Muscle of leg (tissue), 11 donors: ENCODE measurements around the gene LRRC15. TPM values are rescaled to one million over a fixed set of nuclear protein-coding genes. Genes with fewer than 3 reads are reported as not detected.

ENCODE experiments used
- DNase-seq: peaks from one replicate; pipeline ENCODE4 v3.0.0; 2013
- H3K27ac ChIP-seq: one replicate; pipeline ENCODE4 v1.5.1; 2013; ENCODE audit warnings: mild to moderate bottlenecking, low read length, control low read depth
- H3K27me3 ChIP-seq: one replicate; pipeline ENCODE4 v1.6.1; 2013; ENCODE audit warnings: low read length; ENCODE audit not compliant: control insufficient read depth, insufficient read depth
- H3K36me3 ChIP-seq: one replicate; pipeline ENCODE4 v1.6.1; 2013; ENCODE audit warnings: low read length; ENCODE audit not compliant: control insufficient read depth, insufficient read depth
- H3K4me1 ChIP-seq: one replicate; pipeline ENCODE4 v1.6.1; 2013; ENCODE audit warnings: low read length; ENCODE audit not compliant: control insufficient read depth, insufficient read depth
- H3K4me3 ChIP-seq: one replicate; pipeline ENCODE4 v1.5.1; 2013; ENCODE audit warnings: low read length, control low read depth
- H3K9me3 ChIP-seq: replicated peaks from 2 replicates; pipeline ENCODE4 v1.6.1; 2013; ENCODE audit warnings: low read depth, low read length; ENCODE audit not compliant: control insufficient read depth
- WGBS: methylation state at CpG from one replicate; pipeline ENCODE4 v1.1.5; 2013; ENCODE audit warnings: missing lambda C conversion rate; ENCODE audit not compliant: insufficient coverage; 5-methylcytosine and 5-hydroxymethylcytosine counted together
- polyA plus RNA-seq, 8 donors: library from polyadenylated mRNA; unstranded; fragments of 120-200 nt; gene quantifications; one replicate each; pipeline versions ENCODE4 v1.2.1 to v1.2.3, GENCODE V29; 2013; ENCODE audit warnings: inconsistent platforms in 1 of 8, low replicate concordance in 1 of 8; ENCODE audit not compliant: insufficient read length in 8 of 8, insufficient read depth in 1 of 8
- total RNA-seq: library from RNA; stranded (reverse); fragments of 120-200 nt; gene quantifications from one replicate; pipeline ENCODE4 v1.2.4, GENCODE V29; 2013

Gene LRRC15
- total and polyA plus RNA-seq, 9 donors: 0.23 to 1.7 (median 0.61) TPM

- no peaks in the 10 kb centered on the region for H3K4me1 ChIP-seq
- 62% methylated on average over 7 of the region's 9 CpGs for WGBS
- no peaks in the 10 kb centered on the region for H3K36me3 ChIP-seq
- H3K27me3 ChIP-seq: peaks cover 31% of the 10 kb centered on the region
- no peak overlapping the region for H3K4me3 ChIP-seq
- H3K9me3 ChIP-seq: no peaks in the 10 kb centered on the region
- DNase-seq: no peak
- H3K27ac ChIP-seq: no peak overlapping the region
These were observed 30.2 kb downstream of the LRRC15 start for GRCh38 chr3:194339356-194339755.

- Histone ChIP-seq H3K4me1 (peaks cover 5% of the 10 kb centered on the region), H3K36me3 (no peaks in the 10 kb centered on the region), H3K27ac (no peak overlapping the region), H3K4me3 (no peak overlapping the region), H3K9me3 (no peaks in the 10 kb centered on the region), H3K27me3 (peaks cover 35% of the 10 kb centered on the region)
- 78% methylated on average over 5 of the region's 13 CpGs for WGBS
- no peak for DNase-seq
These were observed 31.4 kb downstream of the LRRC15 start for GRCh38 chr3:194337965-194338753.

- DNase-seq: no peak
- WGBS: 61% methylated on average over 16 of the region's 17 CpGs
- H3K4me1 ChIP-seq: peaks cover 10% of the 10 kb centered on the region
These were observed 32.8 kb downstream of the LRRC15 start for GRCh38 chr3:194336601-194337355.

GRCh38 chr3:194333981-194334320 lies 35.6 kb downstream of the LRRC15 start:
- Histone ChIP-seq H3K36me3 (no peaks in the 10 kb centered on the region), H3K4me3 (no peak overlapping the region), H3K9me3 (no peaks in the 10 kb centered on the region), H3K27ac (no peak overlapping the region), H3K4me1 (peaks cover 38% of the 10 kb centered on the region), H3K27me3 (peaks cover 38% of the 10 kb centered on the region)
- 0% methylated on average over 9 of the region's 15 CpGs for WGBS
- no peak for DNase-seq

More at GRCh38 chr3:194336601-194337355, 32.8 kb downstream of the LRRC15 start:
- H3K9me3 ChIP-seq: no peaks in the 10 kb centered on the region
- H3K27me3 ChIP-seq: peaks cover 37% of the 10 kb centered on the region
- H3K4me3 ChIP-seq: no peak overlapping the region
- H3K27ac ChIP-seq: no peak overlapping the region
- no peaks in the 10 kb centered on the region for H3K36me3 ChIP-seq

GRCh38 chr3:194333212-194333980 lies 36.1 kb downstream of the LRRC15 start:
- peak; percentile 94 for DNase-seq
- WGBS: 3% methylated on average over 69 of the region's 69 CpGs
- Histone ChIP-seq H3K9me3 (no peaks in the 10 kb centered on the region), H3K4me3 (peak overlapping the region; percentile 59), H3K36me3 (no peaks in the 10 kb centered on the region), H3K4me1 (peaks cover 43% of the 10 kb centered on the region), H3K27ac (no peak overlapping the region), H3K27me3 (peaks cover 37% of the 10 kb centered on the region)

- H3K27me3 ChIP-seq: peaks cover 40% of the 10 kb centered on the region
- peaks cover 49% of the 10 kb centered on the region for H3K4me1 ChIP-seq
- H3K36me3 ChIP-seq: no peaks in the 10 kb centered on the region
- no peak overlapping the region for H3K27ac ChIP-seq
- 90% methylated on average over 2 of the region's 7 CpGs for WGBS
- DNase-seq: no peak
- no peaks in the 10 kb centered on the region for H3K9me3 ChIP-seq
- no peak overlapping the region for H3K4me3 ChIP-seq
These were observed 36.7 kb downstream of the LRRC15 start for GRCh38 chr3:194332858-194333211.

GRCh38 chr3:194330579-194330978 lies 39.0 kb downstream of the LRRC15 start:
- Histone ChIP-seq H3K27me3 (peaks cover 39% of the 10 kb centered on the region), H3K36me3 (no peaks in the 10 kb centered on the region), H3K4me1 (peaks cover 53% of the 10 kb centered on the region), H3K9me3 (no peaks in the 10 kb centered on the region), H3K27ac (no peak overlapping the region), H3K4me3 (no peak overlapping the region)
- DNase-seq: peak; percentile 30
- WGBS: 56% methylated on average over 4 of the region's 4 CpGs

- 82% methylated on average over 10 of the region's 10 CpGs for WGBS
- Histone ChIP-seq H3K27ac (no peak overlapping the region), H3K36me3 (no peaks in the 10 kb centered on the region), H3K27me3 (peaks cover 39% of the 10 kb centered on the region), H3K4me3 (no peak overlapping the region), H3K4me1 (peaks cover 53% of the 10 kb centered on the region), H3K9me3 (no peaks in the 10 kb centered on the region)
- no peak for DNase-seq
These were observed 39.4 kb downstream of the LRRC15 start for GRCh38 chr3:194330160-194330559.

GRCh38 chr3:194329583-194329965 lies 40.0 kb downstream of the LRRC15 start:
- peaks cover 39% of the 10 kb centered on the region for H3K27me3 ChIP-seq
- H3K27ac ChIP-seq: no peak overlapping the region
- DNase-seq: peak; percentile 77
- H3K4me3 ChIP-seq: no peak overlapping the region
- no peaks in the 10 kb centered on the region for H3K36me3 ChIP-seq
- WGBS: 93% methylated on average over 4 of the region's 7 CpGs
- H3K9me3 ChIP-seq: no peaks in the 10 kb centered on the region
- H3K4me1 ChIP-seq: peaks cover 53% of the 10 kb centered on the region
